Activated CD4-positive, alpha-beta T cell treated with anti-CD3 and anti-CD28 coated beads, Interleukin-2, amount 50 U/mL, for 4 hours (primary cell): Measurements from ENCODE around the gene NFE2.
"Not testable (repeated sequence)": the region's sequence is repeated elsewhere in the genome, so short reads cannot be mapped to it uniquely, and the experiment has no call there.

ENCODE experiments used
- DNase-seq, 2 experiments: peaks; one replicate each; pipeline ENCODE4 v3.0.0-alpha.2; 2020

Gene NFE2

DNA sequence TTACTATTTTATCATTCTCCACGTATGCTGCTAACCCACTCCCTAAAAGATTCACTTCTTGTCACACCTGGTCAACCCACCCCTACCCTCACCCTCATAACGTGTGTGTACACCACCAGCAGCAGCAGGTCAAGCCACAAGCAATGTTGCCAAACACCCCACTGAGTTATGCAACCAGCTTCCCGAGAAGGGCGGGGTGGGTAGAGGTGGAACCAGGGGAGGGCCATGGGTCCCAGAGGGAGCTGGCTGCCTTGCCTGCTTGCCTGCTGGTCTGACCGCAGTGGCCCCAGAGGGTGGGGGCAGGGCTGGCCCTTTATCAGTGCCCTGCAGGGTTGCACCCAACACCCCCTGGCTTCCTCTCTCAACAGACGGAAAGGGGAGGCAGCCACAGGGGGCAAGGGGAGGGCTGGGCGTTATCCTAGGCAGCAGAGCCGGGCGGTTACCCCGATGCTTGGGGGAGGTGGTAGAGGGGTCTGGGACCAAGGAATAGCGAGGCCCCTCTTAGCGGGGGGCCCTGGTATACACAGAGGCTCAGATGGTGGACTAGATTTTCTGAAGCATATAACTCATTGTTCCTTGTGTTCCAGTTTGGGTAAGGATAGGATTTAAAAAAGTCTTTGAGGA lies 3.5 kb upstream of the NFE2 start:
- no peak for DNase-seq

DNA sequence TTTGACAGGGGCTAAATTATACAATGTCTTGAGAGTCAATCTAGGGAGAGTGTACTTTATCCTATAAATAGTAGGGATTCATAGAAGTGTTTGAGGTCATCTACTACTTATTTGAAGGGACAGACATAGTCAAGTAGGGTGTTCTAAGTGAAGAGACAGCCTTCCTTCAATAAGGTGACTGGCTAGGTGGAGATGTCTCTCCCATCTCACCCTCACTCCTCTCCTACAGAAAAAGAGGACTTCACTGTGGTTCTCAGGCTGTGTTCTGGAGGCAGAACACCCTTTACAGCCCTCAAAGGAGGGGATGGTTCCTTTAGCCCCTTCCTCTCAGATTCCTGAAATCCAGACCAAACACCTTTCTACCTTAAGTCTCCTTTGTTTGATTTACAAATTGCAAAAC lies 2.8 kb upstream of the NFE2 start:
- DNase-seq = no peak

DNA sequence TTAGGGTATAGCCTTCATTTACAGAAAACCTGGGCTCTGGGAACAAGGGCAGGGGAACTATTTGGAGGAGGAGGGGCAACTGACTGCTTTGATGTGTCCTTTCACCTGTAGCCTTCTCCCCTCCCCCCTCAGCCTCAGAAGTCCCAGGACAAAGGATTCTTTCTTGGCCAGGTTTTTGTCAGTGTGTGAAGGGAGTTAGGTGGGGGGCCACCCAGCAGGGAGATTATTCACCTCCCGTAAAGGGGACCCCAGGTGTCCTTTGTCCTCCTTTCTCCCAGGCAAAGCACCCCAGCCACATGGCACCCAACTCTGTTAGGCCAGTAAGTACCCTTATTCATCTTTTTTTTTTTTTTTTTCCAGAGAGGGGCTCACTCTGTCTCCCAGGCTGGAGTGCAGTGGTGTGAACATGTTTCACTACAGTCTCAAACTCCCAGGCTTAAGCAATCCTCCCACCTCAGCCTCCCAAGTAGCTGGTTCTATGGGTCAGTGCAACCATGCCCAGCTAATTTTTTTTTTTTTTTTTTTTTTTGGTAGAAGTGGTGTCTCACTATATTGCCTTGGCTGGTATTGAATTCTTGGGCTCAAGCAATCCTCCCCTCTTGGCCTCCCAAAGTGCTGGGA lies 723 bp upstream of the NFE2 start:
- DNase-seq = no peak

DNA sequence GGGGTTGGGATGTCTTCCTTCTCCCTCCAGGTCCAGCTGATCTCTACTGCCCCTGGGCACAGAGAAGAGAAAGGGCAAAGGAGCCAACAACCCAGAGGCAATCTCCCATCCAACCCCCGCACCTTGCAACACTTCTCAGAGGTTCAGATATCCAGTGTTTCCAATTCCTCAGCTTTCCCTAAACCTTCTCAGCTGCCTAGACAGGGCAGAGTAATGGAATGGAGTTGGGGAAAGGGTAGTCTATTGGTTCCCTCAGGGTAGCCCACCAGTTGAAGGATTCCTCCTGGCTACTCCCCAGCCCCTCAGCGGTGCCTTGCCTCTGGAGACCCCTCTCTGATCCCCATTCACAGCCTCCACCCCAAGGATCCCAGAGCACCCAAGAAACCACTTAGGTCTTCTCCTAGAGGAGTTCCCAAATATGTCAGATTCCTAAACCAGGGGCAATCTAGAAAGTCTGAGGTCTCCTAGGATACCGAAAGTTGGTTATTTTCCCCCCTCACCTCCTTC lies 537 bp downstream of the NFE2 start:
- DNase-seq = no peak

DNA sequence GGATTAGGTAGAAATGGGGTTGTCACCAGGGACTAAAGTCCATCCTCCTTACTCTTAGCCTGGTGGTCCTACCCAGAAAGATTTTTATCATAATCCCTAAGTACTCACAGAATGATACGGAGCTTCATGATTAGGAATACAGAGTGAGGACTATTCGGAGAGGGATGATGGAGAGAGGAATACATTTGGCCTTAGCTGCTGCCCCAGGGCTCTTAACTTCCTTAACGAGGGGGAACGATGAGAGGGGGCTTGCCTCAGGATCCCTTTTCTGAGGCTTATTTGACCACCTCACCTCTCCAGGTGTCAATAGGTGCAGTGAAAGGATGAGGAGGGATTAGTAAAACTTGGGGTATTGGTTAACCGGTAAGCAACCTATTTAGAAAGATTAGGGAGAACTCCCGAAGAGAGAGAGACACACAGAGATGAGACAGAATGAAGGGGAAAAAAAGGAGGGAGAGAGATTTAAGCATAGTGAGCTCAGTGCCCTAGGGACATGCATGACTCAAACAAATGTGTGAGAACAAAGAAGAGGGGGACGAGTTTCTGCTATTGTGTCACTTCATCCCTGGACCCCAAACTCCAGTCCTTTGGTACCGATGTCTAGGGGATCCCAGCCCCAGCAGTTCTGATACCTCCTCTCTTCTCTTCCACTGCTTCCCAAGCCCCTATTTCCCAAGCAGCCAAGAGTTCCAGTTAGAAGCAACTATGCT lies 1.1 kb downstream of the NFE2 start:
- DNase-seq = no peak

DNA sequence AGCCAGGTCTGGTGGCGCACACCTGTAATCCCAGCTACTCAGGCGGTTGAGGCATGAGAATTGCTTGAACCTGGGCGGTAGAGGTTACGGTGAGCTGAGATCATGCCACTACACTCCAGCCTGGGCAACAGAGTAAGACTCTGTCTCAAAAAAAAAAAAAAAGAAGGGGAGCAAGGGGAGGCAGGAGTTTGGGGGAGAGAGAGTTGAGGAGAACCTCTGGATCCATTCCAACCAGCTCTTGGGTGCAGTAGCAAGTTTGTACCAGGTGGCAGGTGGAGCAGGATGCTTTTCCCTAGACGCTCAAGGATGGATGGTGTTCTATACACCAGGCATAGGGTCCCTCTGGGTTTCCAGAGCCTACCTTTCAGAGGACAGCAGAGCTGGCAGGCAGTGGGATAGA lies 1.9 kb downstream of the NFE2 start:
- DNase-seq = no peak

DNA sequence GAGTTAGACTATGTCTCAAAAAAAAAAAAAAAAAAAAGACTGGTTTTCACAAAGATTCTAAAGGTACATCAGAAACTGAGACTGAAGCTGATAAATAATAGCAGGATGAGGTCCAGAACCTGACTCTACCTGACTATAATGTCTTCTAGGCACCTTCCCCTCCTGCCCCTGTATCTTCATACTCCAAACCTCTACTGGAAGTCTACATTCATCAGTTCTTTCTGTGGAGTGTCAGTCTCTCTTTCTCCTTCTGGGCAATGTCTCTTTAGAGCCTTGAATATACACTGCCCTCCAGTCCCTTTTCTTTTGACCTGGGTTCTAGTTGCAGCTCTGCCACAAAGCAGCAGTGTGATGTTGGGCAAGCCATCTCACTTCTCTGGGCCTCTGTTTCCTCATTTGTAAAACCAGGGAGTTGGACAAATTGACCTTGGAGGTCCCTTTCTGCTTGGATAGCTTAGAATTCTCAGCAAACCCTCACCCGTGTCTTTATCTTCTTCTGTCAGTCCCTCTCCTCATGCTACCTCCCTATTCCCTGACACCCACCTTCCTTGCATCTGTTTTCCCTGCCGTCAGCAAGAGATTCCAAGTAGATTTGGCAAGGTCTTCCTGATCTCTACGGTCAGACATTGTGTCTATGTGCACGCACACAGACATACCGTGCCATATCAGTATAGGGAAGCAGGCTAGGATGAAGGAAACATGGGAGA lies 4.3 kb downstream of the NFE2 start:
- no peak for DNase-seq

DNA sequence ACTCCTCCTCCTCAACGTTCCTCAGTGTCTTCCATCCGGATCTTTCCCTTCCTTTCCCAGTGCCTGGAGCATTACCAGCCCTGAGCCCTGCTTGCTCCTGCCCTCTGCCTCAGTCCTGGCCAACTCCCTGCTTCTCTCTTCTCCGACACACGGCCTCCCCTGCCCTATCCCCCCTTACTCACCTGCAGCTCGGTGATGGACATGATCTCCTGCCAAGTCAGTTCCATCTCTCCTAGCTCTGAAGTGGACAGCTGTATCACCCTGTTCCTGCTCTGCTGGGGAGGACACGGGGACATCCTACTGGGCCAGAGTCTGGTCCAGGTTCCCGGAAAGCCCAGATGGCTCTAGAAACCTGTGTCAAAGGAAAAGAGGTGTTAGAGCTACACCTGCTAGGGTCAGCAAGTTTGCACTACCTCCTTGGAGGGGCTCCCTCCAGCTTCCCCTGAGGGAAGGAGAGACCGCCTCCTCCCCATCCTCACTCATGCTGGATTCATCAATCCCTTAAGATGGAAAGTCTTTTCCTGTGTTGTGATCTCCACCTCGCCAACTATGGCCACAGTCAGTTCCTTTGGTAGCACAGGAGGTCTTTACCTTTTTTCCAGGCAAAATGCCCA lies 5.8 kb downstream of the NFE2 start:
- no peak for DNase-seq

DNA sequence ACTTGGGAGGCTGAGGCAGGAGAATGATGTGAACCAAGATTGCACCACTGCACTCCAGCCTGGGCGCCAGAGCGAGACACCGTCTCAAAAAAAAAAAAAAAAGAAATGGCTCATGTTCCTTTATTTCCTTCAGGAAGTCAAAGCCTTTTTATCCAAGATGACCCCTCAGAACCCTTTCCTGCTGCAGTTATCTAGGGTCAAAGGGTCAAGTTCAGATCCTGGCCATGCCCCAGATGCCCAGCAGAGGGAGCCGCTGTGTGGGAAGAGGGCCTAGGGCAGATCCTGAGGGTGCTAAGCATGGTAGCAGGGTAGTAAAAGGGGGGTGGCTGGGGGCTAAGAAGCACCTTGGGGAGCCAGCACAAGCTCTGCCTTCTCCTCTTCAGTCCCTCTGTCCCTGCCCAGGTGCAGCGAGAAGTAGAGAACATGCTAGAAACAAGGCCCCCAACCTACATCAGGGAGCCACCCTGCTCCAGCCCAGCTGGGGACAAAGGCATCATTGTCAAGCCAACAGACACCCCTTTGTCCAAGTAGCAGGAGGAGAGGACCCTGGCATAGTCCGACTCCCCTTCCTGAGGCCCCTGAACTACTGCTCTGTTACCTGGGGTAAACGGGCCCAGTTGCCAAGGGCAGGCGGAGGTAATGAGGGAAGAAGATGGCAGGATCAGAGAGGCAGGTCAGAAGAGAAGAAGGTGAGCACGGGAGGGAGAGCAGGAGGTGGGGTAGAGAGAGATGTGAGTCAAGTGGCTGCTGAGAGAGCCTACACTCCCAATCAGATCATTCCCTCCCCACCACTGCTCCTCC lies 6.5 kb downstream of the NFE2 start:
- DNase-seq = peak; percentile 39 to 52

DNA sequence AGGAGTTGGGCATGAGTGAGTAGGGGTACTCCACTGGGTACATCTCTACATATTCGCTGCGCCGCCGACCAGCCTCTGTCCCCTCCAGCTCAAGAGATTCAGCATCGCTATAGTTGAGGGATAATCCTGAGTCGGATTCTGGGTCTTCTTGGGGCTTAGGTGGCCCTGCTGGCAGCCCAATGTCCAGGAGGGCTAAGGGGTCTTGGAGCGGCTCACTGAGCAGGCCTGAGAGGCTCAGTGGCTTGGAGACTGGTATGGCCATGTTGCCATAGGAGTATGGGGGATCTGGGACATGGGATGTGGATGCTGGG lies 7.9 kb downstream of the NFE2 start:
- DNase-seq = no peak

DNA sequence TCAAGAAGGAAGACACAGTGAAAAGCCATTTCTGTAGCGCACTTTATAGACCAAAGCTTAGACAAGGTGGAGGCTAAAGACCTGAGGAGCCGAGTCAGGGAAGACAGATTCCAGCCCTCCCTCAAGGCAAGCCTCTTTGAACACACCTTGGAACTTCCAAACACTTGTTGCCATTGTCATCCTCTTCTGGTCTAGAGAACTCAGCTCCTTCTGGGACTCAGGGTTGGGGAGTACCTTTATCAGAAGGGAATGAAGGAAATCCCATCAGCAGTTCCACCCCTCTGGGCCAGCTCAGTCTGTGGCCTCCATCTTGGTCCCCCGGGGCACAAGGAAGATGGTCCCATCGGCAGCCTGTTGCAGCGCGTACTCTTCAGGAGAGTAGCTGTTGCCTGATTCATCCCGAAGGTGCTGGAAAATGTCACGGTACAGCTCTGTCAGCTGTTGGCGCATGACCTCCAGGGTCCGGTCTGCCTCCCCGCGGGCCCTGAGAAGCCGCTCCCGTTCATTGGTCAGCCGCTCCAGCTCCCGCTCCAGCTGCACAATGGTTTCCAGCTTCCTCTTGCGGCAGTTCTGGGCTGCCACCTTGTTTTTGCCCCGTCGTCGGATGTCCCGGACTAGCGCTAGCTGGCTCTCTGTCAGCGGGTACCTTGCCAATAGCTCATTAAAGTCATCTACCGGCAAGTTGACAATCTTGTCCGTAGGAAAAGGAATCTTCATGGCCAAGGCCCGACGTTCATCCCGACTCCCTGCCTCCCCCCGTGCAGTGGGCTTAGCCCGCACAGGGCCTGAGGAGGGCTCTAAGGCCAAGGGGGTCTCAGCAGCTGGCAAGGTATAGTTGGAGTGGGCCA lies 8.5 kb downstream of the NFE2 start:
- DNase-seq = no peak

DNA sequence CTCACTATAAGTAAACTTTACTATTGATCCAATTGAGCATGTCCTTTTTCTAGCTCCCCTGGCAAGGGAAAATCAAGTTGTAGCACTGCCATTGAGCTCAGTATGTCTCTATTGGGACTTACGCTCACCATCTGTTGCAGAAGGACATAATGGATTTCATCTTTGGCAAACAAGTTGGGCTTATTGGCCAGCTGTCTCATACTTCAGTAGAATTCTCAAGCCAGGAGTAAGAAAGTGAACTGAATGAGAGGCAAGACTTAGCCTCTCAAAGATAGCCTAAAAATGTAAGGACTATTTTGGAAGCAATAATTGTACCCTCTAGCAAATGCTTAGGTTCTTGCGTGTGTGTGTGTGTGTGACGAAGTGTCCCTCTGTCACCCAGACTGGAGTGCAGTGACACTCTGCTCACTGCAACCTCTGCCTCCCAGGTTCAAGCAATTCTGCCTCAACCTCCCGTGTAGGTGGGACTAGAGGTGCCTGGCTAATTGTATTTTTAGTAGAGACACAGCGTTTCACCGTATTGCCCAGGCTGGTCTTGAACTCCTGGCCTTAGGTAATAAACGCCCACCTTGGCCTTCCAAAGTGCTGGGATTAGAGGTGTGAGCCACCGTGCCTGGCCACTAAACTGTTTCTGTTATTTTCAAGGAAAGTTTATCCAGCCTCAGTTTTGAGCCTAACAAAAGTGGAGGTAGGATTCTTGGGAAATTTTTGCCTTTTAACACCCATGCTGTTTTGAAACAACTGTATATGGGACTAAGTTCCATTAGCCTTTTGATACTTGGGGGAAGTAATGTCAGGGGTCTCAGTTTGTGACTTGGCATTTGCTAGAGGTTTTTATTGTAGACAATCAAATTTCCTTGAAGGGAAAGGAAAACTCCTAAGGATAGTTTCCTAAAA lies 13.3 kb downstream of the NFE2 start:
- no peak for DNase-seq

DNA sequence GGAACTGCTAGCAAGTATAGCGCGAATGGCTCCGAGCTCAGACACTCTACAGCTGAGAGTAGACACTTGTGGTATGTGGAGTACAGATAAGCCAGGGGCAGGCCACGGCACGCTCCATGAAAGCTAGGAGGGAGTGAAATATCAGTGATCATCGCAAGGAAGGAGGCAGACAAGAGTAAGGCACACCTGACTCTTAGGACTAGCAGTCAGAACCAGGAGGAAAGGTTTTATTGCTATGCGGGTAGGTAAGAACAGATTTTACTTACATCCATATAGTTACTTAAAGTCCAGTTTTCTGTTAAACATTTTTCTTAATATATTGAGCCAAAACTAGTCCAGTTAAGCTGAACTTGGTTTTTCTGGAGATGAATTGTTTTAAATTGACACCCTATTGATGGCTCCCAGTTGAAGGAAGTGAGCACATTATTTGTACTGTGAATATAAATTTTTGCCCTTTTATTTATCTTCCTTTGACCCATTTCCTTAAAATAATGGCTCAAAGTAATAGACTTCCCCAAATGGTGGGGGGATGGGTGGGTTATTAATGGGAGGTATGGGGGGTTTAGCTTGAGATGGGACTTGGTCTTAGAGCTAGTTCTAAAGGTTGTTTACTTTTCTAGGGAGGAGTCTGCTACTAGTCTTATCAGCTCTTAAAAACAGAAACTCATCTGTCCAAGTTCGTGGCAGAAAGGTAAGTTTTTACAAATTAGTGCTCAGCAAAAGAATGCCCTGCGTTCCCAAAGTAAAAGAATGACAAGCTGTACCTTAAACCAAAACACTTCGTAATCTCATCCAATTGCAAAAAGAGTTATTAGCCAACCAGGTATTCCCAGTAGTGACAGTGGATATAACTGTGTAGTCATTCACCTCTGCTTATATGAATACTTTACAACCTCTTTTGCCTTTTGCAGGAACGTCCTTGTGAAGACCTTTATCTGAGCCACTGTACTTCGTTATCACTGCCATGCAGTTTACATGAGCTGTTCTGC lies 14.5 kb downstream of the NFE2 start:
- no peak for DNase-seq

DNA sequence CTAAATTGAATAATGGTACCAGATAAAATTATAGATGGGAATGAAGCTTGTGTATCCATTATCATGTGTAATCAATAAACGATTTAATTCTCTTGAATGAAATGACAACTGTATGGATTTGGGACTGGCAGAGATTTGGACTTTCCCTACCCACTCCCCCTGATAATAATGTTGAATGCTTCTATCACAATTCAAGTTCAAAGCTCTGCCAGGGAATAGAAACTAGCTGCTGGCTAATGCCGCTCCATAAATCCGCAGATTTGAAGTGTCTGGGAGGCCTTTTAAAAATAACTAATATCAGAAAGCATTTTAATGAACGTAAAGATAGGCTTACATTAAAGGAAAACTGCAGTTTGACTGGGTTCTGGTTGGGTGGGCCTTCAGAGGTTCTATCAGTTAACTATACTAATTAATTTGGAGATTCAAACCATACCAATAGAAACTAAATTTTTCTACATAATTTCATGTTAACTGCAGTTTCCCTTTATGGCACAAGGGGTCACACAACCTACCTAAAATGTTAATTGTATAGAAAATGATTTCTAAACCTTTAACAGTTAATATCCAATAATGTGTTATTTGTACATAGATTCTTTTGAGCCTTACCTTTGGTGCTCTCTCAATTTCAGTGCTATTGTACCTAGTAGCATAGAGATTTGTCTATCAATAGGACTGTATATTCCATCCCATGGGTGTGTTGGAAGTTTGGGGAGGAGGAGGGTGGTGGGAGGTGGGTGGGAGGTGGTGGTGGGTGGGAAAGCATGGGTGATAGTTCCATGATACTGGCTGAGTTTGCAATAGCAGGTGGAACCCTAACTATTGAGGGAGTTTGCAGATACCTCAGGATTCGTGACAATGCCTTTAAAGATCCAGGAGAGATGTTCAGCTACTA lies 15.4 kb downstream of the NFE2 start:
- no peak for DNase-seq

DNA sequence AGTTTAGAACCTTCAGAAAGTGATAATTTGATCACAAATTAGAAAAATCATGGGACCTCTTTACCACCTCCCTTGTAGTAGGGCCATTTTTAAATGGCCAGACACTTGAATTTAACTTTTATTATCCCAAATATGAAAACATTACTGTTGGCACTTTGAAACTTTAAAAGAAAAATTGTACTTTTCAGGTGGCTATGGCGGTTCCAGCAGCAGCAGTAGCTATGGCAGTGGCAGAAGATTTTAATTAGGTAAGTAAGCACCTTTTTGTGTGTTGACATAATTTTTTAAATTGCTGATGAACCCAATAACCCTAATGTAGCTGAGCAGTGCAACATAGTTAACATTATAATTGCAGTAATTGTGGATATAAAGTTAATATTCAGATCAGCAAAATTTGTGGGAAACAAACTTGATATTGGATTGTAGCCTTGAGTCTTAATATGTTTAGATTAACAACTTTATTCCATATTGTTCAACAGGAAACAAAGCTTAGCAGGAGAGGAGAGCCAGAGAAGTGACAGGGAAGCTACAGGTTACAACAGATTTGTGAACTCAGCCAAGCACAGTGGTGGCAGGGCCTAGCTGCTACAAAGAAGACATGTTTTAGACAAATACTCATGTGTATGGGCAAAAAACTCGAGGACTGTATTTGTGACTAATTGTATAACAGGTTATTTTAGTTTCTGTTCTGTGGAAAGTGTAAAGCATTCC lies 16.6 kb downstream of the NFE2 start:
- not testable (repeated sequence) for DNase-seq

DNA sequence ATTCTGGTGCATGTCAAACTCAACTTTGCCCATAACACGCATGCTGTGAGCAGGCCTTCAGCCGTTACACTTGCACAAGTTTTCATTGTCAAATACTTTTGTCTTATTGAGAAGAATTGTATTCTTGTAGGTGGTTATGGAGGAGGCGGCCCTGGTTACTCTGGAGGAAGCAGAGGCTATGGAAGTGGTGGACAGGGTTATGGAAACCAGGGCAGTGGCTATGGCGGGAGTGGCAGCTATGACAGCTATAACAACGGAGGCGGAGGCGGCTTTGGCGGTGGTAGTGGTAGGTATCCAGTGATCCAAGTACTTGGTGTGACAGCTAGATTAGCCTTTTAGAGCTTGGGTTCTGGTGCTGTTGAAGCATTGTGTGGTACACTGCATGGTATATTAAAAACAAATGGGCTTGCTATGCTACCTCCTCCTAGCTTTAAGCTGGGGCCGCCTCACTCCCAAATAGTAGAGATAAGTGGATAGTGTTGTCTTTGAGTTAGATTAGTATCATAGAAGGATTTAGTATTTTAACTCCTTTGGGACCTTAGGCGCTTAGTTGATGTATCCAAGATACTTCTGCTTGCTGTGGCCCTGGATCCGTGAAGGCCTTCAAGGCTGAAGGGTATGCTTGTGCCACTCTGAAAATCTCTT lies 17.7 kb downstream of the NFE2 start:
- DNase-seq = peak in 1 of 2 experiments; percentile 23

DNA sequence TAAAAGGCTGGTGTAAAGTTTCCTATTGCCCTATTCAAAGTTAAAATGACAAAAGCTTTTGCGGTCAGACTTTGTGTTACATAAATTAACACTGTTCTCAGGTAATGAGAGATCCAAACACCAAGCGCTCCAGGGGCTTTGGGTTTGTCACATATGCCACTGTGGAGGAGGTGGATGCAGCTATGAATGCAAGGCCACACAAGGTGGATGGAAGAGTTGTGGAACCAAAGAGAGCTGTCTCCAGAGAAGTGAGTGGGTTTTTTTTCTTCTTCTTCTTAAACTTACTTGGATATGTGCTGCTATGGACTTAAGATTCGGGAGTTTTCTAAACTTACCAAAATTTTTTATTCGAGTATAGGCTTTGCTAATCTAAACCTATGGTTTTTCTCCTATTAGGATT lies 19.1 kb downstream of the NFE2 start:
- DNase-seq = not testable (repeated sequence)
